ENCODE measurements around the gene GPATCH2. TPM values are rescaled to one million over a fixed set of nuclear protein-coding genes. Genes with fewer than 3 reads are reported as not detected.

GPATCH2 gene
- polyA plus RNA-seq, 1 donor from 2014 or later = 12.3 TPM

DNA sequence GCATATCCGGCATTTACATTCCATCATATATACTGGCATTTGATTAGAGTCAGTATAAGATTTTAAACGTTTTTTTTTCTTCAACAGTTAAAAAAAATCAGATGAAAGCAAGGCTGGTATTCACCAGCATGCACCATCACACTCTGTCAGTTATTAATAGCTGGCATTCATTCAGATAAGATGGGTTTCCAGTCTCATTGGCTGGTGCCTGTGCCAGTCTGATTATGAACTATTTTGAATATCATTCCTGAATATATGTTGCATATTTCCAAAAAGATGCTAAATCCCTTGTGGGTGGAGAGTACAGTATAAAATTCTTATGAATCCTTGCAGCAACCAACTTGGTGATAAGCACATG, 211.7 kb downstream of the GPATCH2 start:
- H4K20me1 ChIP-seq (ENCODE audit: insufficient read depth) = no peaks in the 10 kb centered on the region
- H3K4me3 ChIP-seq (ENCODE audit: low read length) = no peak overlapping the region
- H3K4me2 ChIP-seq (ENCODE audit: low read length) = no peak overlapping the region
- H3K36me3 ChIP-seq (ENCODE audit: insufficient read depth, low read length) = no peaks in the 10 kb centered on the region
- H3K9me3 ChIP-seq (ENCODE audit: low read length) = no peaks in the 10 kb centered on the region
- H3K27me3 ChIP-seq (ENCODE audit: insufficient read depth, low read depth, low read length) = no peaks in the 10 kb centered on the region
- H3K27ac ChIP-seq (ENCODE audit: low read length) = no peak overlapping the region
- no peak overlapping the region for H3K9ac ChIP-seq (ENCODE audit: low read length)
- no peak overlapping the region for H2AFZ ChIP-seq (ENCODE audit: low read depth, low read length)
- no peaks in the 10 kb centered on the region for H3F3A ChIP-seq (ENCODE audit: insufficient read depth, low read length, poor library complexity, severe bottlenecking)
- no peaks in the 10 kb centered on the region for H3K79me2 ChIP-seq (replicated peaks; ENCODE audit: insufficient read depth, low read length)
- TF ChIP-seq EZH2 (IDR thresholded peaks at IDR 0.05; ENCODE audit: borderline replicate concordance, insufficient read depth, low read length, poor library complexity, severe bottlenecking) (no peak), TAF1 (IDR thresholded peaks at IDR 0.05; ENCODE audit: low read depth) (no peak), RAD21 (conservative IDR thresholded peaks at IDR 0.05) (no peak), SMC3 (conservative IDR thresholded peaks at IDR 0.05; ENCODE audit: poor library complexity) (no peak)
- TF ChIP-seq, protein P1, sequence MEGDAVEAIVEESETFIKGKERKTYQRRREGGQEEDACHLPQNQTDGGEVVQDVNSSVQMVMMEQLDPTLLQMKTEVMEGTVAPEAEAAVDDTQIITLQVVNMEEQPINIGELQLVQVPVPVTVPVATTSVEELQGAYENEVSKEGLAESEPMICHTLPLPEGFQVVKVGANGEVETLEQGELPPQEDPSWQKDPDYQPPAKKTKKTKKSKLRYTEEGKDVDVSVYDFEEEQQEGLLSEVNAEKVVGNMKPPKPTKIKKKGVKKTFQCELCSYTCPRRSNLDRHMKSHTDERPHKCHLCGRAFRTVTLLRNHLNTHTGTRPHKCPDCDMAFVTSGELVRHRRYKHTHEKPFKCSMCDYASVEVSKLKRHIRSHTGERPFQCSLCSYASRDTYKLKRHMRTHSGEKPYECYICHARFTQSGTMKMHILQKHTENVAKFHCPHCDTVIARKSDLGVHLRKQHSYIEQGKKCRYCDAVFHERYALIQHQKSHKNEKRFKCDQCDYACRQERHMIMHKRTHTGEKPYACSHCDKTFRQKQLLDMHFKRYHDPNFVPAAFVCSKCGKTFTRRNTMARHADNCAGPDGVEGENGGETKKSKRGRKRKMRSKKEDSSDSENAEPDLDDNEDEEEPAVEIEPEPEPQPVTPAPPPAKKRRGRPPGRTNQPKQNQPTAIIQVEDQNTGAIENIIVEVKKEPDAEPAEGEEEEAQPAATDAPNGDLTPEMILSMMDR (IDR thresholded peaks at IDR 0.05; ENCODE audit: poor library complexity, severe bottlenecking) = no peak
- TF ChIP-seq, protein P2, sequence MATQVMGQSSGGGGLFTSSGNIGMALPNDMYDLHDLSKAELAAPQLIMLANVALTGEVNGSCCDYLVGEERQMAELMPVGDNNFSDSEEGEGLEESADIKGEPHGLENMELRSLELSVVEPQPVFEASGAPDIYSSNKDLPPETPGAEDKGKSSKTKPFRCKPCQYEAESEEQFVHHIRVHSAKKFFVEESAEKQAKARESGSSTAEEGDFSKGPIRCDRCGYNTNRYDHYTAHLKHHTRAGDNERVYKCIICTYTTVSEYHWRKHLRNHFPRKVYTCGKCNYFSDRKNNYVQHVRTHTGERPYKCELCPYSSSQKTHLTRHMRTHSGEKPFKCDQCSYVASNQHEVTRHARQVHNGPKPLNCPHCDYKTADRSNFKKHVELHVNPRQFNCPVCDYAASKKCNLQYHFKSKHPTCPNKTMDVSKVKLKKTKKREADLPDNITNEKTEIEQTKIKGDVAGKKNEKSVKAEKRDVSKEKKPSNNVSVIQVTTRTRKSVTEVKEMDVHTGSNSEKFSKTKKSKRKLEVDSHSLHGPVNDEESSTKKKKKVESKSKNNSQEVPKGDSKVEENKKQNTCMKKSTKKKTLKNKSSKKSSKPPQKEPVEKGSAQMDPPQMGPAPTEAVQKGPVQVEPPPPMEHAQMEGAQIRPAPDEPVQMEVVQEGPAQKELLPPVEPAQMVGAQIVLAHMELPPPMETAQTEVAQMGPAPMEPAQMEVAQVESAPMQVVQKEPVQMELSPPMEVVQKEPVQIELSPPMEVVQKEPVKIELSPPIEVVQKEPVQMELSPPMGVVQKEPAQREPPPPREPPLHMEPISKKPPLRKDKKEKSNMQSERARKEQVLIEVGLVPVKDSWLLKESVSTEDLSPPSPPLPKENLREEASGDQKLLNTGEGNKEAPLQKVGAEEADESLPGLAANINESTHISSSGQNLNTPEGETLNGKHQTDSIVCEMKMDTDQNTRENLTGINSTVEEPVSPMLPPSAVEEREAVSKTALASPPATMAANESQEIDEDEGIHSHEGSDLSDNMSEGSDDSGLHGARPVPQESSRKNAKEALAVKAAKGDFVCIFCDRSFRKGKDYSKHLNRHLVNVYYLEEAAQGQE (IDR thresholded peaks at IDR 0.05; ENCODE audit: borderline replicate concordance) = no peak
- H3K9me2 ChIP-seq (ENCODE audit: insufficient read depth, low read length) = no peaks in the 10 kb centered on the region

DNA sequence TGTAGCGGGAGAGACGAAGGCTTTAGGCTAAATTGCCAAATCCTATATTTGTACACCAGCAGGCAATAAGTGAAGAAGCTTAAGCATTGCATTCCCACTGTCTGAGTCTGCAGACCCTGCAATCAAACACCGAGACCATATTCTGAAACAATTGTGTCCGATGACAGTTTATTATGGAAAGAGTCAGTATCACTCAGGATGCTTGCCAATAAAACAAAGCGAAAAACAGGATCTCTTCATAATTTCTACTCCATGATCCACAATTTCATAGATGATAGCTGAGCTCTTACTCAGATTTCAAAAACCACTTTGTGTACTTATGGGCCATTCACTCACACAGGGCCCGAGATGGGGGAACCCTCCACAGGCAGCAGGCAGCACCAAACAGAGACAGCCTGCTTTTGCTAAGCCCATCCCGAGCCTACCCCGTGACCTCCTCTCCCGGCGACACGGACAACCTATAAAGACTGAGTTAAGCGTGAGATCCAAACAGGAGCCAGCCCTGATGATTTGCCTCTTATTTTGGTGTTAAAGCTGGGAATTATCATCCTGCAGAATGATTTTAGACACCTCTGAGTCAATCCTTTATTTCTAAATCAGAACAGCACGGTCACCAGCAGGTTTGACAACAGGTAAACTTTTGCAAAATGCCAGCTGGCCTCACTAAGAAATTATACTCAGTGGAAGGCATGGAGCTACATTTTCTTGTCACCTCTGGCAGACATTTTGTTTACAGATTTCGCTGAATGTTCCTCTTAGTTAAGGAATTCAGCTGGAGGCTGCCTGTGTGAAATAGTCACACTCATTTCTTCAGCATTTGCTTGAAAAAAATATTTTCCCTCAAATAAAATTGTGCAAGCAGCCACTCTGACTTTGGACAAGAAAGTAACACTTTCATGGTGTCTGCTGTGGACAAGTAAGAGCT, 212.4 kb downstream of the GPATCH2 start:
- H2AFZ ChIP-seq (ENCODE audit: low read depth, low read length) = no peak overlapping the region
- no peak overlapping the region for H3K4me2 ChIP-seq (ENCODE audit: low read length)

More for the DNA sequence above, 212.4 kb downstream of the GPATCH2 start:
- Histone ChIP-seq H3K9ac (ENCODE audit: low read length) (no peak overlapping the region), H3K79me2 (replicated peaks; ENCODE audit: insufficient read depth, low read length) (no peaks in the 10 kb centered on the region), H3K36me3 (ENCODE audit: insufficient read depth, low read length) (no peaks in the 10 kb centered on the region), H3K27ac (ENCODE audit: low read length) (no peak overlapping the region), H3K9me3 (ENCODE audit: low read length) (no peaks in the 10 kb centered on the region), H3K27me3 (ENCODE audit: insufficient read depth, low read depth, low read length) (no peaks in the 10 kb centered on the region), H4K20me1 (ENCODE audit: insufficient read depth) (no peaks in the 10 kb centered on the region), H3K4me3 (ENCODE audit: low read length) (no peak overlapping the region), H3F3A (ENCODE audit: insufficient read depth, low read length, poor library complexity, severe bottlenecking) (no peaks in the 10 kb centered on the region), H3K9me2 (ENCODE audit: insufficient read depth, low read length) (no peaks in the 10 kb centered on the region)
- no peak for TF ChIP-seq MXI1 (conservative IDR thresholded peaks at IDR 0.05; ENCODE audit: poor library complexity, severe bottlenecking)
- TF ChIP-seq POLR2AphosphoS5 (IDR thresholded peaks at IDR 0.05) = no peak
- TF ChIP-seq EZH2 (IDR thresholded peaks at IDR 0.05; ENCODE audit: borderline replicate concordance, insufficient read depth, low read length, poor library complexity, severe bottlenecking) = no peak
- TF ChIP-seq TAF1 (IDR thresholded peaks at IDR 0.05; ENCODE audit: low read depth) = no peak
- no peak for TF ChIP-seq SMC3 (conservative IDR thresholded peaks at IDR 0.05; ENCODE audit: poor library complexity)
- TF ChIP-seq, protein P2 (IDR thresholded peaks at IDR 0.05; ENCODE audit: borderline replicate concordance) = no peak
- TF ChIP-seq RAD21 (conservative IDR thresholded peaks at IDR 0.05) = no peak
- TF ChIP-seq, protein P1 (IDR thresholded peaks at IDR 0.05; ENCODE audit: poor library complexity, severe bottlenecking) = no peak
- TF ChIP-seq EP300 (conservative IDR thresholded peaks at IDR 0.05; ENCODE audit: poor library complexity, severe bottlenecking) = no peak
